ENCODE measurements around the gene C11orf42. TPM values are rescaled to one million over a fixed set of nuclear protein-coding genes. Genes with fewer than 3 reads are reported as not detected.

Gene C11orf42, protein sequence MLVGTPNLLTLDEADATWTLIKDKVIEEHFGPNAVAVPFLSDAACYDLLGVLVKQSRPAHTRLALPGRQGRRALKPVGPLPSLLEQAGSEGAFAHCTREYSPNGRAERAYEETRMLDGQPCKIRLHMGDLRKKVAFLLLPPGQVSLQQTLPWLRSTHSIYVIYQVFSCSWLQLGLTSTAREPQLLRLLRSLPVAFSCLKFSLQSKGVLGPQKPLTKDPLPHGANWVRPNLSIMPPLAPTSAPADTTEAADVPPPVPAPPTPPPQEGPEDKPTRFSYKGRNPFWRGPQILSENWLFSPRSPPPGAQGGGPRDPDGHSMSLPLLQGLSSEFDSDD
- not detected for polyA plus RNA-seq (2013, experiment 1 of 2)
- not detected for polyA plus RNA-seq (2013, experiment 2 of 2)

DNA sequence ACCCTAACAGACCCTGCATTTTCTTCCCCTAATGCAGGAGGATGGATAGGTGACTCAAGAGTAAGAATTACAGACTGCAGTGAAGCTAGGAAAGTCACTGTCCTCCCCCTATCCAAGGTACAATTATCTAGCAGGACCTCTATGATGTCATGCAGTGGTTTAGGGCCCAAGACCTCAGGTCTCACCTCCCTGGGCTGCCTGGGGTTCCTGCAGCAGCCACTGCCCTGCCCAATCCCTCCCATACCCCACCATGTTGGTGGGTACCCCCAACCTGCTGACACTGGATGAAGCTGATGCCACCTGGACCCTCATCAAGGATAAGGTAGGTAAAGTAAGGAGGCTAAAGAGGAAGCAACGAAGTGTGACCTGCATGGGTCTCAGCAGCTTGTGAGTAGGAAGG is at the start of gene C11orf42:
Gene C11orf42 (plus strand): TSS at position 192 of the 400 bp plus-strand sequence. CDS start 59 bp downstream, at position 251.
- WGBS = 83% methylated on average over 1 of the region's 1 CpG
- Histone ChIP-seq H3K79me1 (replicated peaks; ENCODE audit: low read length, poor library complexity, severe bottlenecking) (peaks cover 6% of the 10 kb centered on the region), H3K9ac (ENCODE audit: low read length) (no peak within 1 kb of the TSS), H3K23ac (ENCODE audit: low read length in 2 of 2) (peak within 1 kb of the TSS in 1 of 2 experiments; percentile 77), H3K36me3 (ENCODE audit: control insufficient read depth in 1 of 2, insufficient read depth in 2 of 2, low read depth in 1 of 2, low read length in 2 of 2) (peaks cover 13 to 65% of the 10 kb centered on the region in 2 experiments), H2AK5ac (ENCODE audit: low read length, severe bottlenecking) (no peak within 1 kb of the TSS), H4K91ac (ENCODE audit: low read length) (no peak within 1 kb of the TSS), H3K4ac (ENCODE audit: low read depth in 1 of 2, low read length in 2 of 2) (no peak within 1 kb of the TSS), H2BK15ac (ENCODE audit: low read depth, poor library complexity, severe bottlenecking) (no peak within 1 kb of the TSS), H3K27me3 (ENCODE audit: control insufficient read depth in 1 of 2, insufficient read depth in 1 of 2, low read length in 2 of 2) (no peaks in the 10 kb centered on the region), H3K18ac (ENCODE audit: low read depth in 1 of 2, low read length in 2 of 2) (peak within 1 kb of the TSS in 1 of 2 experiments; percentile 21), H3K27ac (ENCODE audit: low read length, poor library complexity, severe bottlenecking) (no peak within 1 kb of the TSS), H2BK5ac (ENCODE audit: low read depth, low read length, poor library complexity, severe bottlenecking) (no peak within 1 kb of the TSS), H4K8ac (ENCODE audit: low read length) (no peak within 1 kb of the TSS), H3K9me3 (ENCODE audit: control insufficient read depth, low read length) (no peaks in the 10 kb centered on the region), H3K14ac (ENCODE audit: low read length in 2 of 2) (peak within 1 kb of the TSS in 1 of 2 experiments; percentile 39), H2BK120ac (ENCODE audit: low read depth, low read length) (no peak within 1 kb of the TSS), H3K4me1 (ENCODE audit: control insufficient read depth, insufficient read depth, low read depth, low read length) (peaks cover 7% of the 10 kb centered on the region), H3K4me3 (ENCODE audit: insufficient read depth in 1 of 2, low read depth in 1 of 2, low read length in 2 of 2) (no peak within 1 kb of the TSS), H3K4me2 (ENCODE audit: low read length, poor library complexity, severe bottlenecking) (no peak within 1 kb of the TSS), H2BK12ac (ENCODE audit: low read length in 2 of 2) (no peak within 1 kb of the TSS), H2AFZ (ENCODE audit: low read depth, low read length) (no peak within 1 kb of the TSS)
- no peak for DNase-seq

DNA sequence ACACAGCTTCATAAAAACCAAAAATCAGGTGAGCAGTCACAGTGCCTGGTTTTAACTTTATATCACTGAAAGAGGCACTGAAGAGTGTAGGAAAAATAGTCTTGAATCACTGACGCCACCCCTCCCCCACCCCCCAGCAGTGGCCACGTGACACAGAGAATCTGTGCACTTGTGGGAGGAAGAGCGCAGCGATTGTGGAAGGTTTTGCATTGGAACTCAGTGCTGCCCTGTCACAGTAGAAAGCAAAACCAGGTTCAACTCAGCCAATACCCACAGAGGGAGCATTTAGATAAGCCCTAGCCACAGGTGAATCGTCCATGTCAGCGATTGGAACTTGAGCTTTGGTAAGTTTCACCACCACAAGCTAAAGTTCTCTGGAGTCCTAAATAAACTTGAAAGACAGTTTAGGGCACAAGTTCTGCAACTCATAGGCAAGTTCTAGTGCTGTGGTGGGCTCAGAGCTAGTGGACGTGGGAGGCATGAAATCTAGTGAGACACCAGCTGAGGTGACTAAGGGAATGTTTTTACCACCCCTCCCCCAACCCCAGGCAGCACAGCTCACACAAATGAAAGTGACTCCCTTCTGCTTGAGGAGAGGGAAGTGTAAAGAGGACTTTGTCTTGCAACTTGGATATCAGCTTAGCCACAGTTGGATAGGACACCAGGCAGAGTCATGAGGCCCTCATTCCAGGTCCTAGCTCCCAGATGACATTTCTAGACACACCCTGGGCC is 48.6 kb upstream of the C11orf42 start:
- 80% methylated on average over 7 of the region's 7 CpGs for WGBS
- Histone ChIP-seq H3K27me3 (ENCODE audit: control insufficient read depth in 1 of 2, insufficient read depth in 1 of 2, low read length in 2 of 2) (no peaks in the 10 kb centered on the region), H2BK15ac (ENCODE audit: low read depth, poor library complexity, severe bottlenecking) (no peak overlapping the region), H3K18ac (ENCODE audit: low read depth in 1 of 2, low read length in 2 of 2) (no peak overlapping the region), H2BK5ac (ENCODE audit: low read depth, low read length, poor library complexity, severe bottlenecking) (no peak overlapping the region), H3K9ac (ENCODE audit: low read length) (no peak overlapping the region), H3K79me1 (replicated peaks; ENCODE audit: low read length, poor library complexity, severe bottlenecking) (no peaks in the 10 kb centered on the region), H3K4me3 (ENCODE audit: insufficient read depth in 1 of 2, low read depth in 1 of 2, low read length in 2 of 2) (no peak overlapping the region), H3K14ac (ENCODE audit: low read length in 2 of 2) (no peak overlapping the region), H2AFZ (ENCODE audit: low read depth, low read length) (no peak overlapping the region), H3K23ac (ENCODE audit: low read length in 2 of 2) (no peak overlapping the region), H3K4me2 (ENCODE audit: low read length, poor library complexity, severe bottlenecking) (no peak overlapping the region), H2BK12ac (ENCODE audit: low read length in 2 of 2) (no peak overlapping the region), H3K4me1 (ENCODE audit: control insufficient read depth, insufficient read depth, low read depth, low read length) (no peaks in the 10 kb centered on the region), H4K91ac (ENCODE audit: low read length) (no peak overlapping the region), H2AK5ac (ENCODE audit: low read length, severe bottlenecking) (no peak overlapping the region), H4K8ac (ENCODE audit: low read length) (no peak overlapping the region), H2BK120ac (ENCODE audit: low read depth, low read length) (no peak overlapping the region), H3K9me3 (ENCODE audit: control insufficient read depth, low read length) (no peaks in the 10 kb centered on the region), H3K4ac (ENCODE audit: low read depth in 1 of 2, low read length in 2 of 2) (no peak overlapping the region), H3K27ac (ENCODE audit: low read length, poor library complexity, severe bottlenecking) (no peak overlapping the region), H3K36me3 (ENCODE audit: control insufficient read depth in 1 of 2, insufficient read depth in 2 of 2, low read depth in 1 of 2, low read length in 2 of 2) (no peaks in the 10 kb centered on the region)
- DNase-seq = no peak

DNA sequence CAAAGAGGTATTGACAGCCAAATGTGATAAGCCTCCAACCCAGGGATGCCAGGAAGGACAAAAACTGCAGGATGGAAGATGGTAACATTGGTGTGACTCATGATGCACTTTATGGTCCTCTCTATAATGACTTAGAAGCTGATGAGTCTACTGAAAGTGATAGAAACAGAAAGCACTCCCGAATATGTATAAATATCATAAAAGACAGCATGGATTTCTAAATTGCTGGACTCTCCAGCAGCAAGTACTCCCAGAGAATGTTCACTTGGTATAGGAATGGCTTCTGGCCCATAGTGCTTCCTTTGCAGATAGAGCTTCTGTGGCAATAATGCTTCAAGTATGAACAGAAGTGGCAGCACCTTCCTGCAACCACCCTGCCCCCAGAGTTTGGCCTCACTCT is 35.1 kb upstream of the C11orf42 start, which contains the start of gene OR52B2:
Gene OR52B2 (minus strand): TSS at position 101 of the 400 bp plus-strand sequence. CDS start 0 bp downstream, at position 101.
- Histone ChIP-seq H2BK15ac (ENCODE audit: low read depth, poor library complexity, severe bottlenecking) (no peak within 1 kb of the TSS), H2AK5ac (ENCODE audit: low read length, severe bottlenecking) (no peak within 1 kb of the TSS), H3K4me2 (ENCODE audit: low read length, poor library complexity, severe bottlenecking) (no peak within 1 kb of the TSS), H3K79me1 (replicated peaks; ENCODE audit: low read length, poor library complexity, severe bottlenecking) (no peaks in the 10 kb centered on the region), H2BK5ac (ENCODE audit: low read depth, low read length, poor library complexity, severe bottlenecking) (no peak within 1 kb of the TSS), H2BK12ac (ENCODE audit: low read length in 2 of 2) (no peak within 1 kb of the TSS), H3K9me3 (ENCODE audit: control insufficient read depth, low read length) (peaks cover 4% of the 10 kb centered on the region), H2AFZ (ENCODE audit: low read depth, low read length) (no peak within 1 kb of the TSS), H3K14ac (ENCODE audit: low read length in 2 of 2) (no peak within 1 kb of the TSS), H3K27me3 (ENCODE audit: control insufficient read depth in 1 of 2, insufficient read depth in 1 of 2, low read length in 2 of 2) (peaks cover under 1 to 2% of the 10 kb centered on the region in 2 experiments), H2BK120ac (ENCODE audit: low read depth, low read length) (no peak within 1 kb of the TSS), H3K4ac (ENCODE audit: low read depth in 1 of 2, low read length in 2 of 2) (no peak within 1 kb of the TSS), H4K8ac (ENCODE audit: low read length) (no peak within 1 kb of the TSS), H3K23ac (ENCODE audit: low read length in 2 of 2) (no peak within 1 kb of the TSS), H3K4me3 (ENCODE audit: insufficient read depth in 1 of 2, low read depth in 1 of 2, low read length in 2 of 2) (no peak within 1 kb of the TSS), H3K9ac (ENCODE audit: low read length) (no peak within 1 kb of the TSS), H4K91ac (ENCODE audit: low read length) (no peak within 1 kb of the TSS), H3K36me3 (ENCODE audit: control insufficient read depth in 1 of 2, insufficient read depth in 2 of 2, low read depth in 1 of 2, low read length in 2 of 2) (no peaks in the 10 kb centered on the region), H3K27ac (ENCODE audit: low read length, poor library complexity, severe bottlenecking) (no peak within 1 kb of the TSS), H3K4me1 (ENCODE audit: control insufficient read depth, insufficient read depth, low read depth, low read length) (no peaks in the 10 kb centered on the region), H3K18ac (ENCODE audit: low read depth in 1 of 2, low read length in 2 of 2) (no peak within 1 kb of the TSS)
- no peak for DNase-seq
- WGBS = no CpG with 5 or more reads among the region's 1 CpG

DNA sequence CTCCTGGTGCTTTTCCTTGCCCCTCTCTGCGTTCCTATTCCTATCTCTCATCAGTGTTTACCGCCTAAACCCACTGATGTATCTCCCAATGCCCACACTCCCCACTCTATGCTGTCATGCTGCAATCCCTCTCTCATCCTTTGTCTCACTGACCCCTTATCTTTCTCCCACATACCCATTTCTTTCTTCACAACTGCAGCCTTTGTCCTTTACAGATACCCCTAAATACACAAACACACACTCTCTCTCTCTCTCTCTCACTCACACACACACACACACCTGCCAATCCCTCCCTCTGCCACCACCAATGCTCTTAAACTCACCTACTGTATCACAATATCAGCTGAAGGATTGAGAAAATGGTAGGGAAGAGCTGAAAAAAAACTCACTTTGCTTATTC is 29.9 kb upstream of the C11orf42 start:
- no peak overlapping the region for H3K9ac ChIP-seq (ENCODE audit: low read length)
- no peak overlapping the region for H2BK5ac ChIP-seq (ENCODE audit: low read depth, low read length, poor library complexity, severe bottlenecking)
- H2BK15ac ChIP-seq (ENCODE audit: low read depth, poor library complexity, severe bottlenecking) = no peak overlapping the region
- no peak overlapping the region for H3K4me2 ChIP-seq (ENCODE audit: low read length, poor library complexity, severe bottlenecking)
- no peak overlapping the region for H3K23ac ChIP-seq (ENCODE audit: low read length in 2 of 2)
- H4K8ac ChIP-seq (ENCODE audit: low read length) = no peak overlapping the region
- H2BK120ac ChIP-seq (ENCODE audit: low read depth, low read length) = no peak overlapping the region
- H3K14ac ChIP-seq (ENCODE audit: low read length in 2 of 2) = no peak overlapping the region
- no peak overlapping the region for H3K18ac ChIP-seq (ENCODE audit: low read depth in 1 of 2, low read length in 2 of 2)
- peaks cover 4 to 7% of the 10 kb centered on the region in 2 experiments for H3K27me3 ChIP-seq (ENCODE audit: control insufficient read depth in 1 of 2, insufficient read depth in 1 of 2, low read length in 2 of 2)
- no peak overlapping the region for H3K4me3 ChIP-seq (ENCODE audit: insufficient read depth in 1 of 2, low read depth in 1 of 2, low read length in 2 of 2)
- no peak for DNase-seq
- H4K91ac ChIP-seq (ENCODE audit: low read length) = no peak overlapping the region
- no peaks in the 10 kb centered on the region for H3K9me3 ChIP-seq (ENCODE audit: control insufficient read depth, low read length)
- H3K4me1 ChIP-seq (ENCODE audit: control insufficient read depth, insufficient read depth, low read depth, low read length) = no peaks in the 10 kb centered on the region
- 38% methylated on average over 2 of the region's 2 CpGs for WGBS
- H2AK5ac ChIP-seq (ENCODE audit: low read length, severe bottlenecking) = no peak overlapping the region
- no peak overlapping the region for H3K27ac ChIP-seq (ENCODE audit: low read length, poor library complexity, severe bottlenecking)
- no peaks in the 10 kb centered on the region for H3K36me3 ChIP-seq (ENCODE audit: control insufficient read depth in 1 of 2, insufficient read depth in 2 of 2, low read depth in 1 of 2, low read length in 2 of 2)
- H2BK12ac ChIP-seq (ENCODE audit: low read length in 2 of 2) = no peak overlapping the region
- H3K4ac ChIP-seq (ENCODE audit: low read depth in 1 of 2, low read length in 2 of 2) = no peak overlapping the region
- no peaks in the 10 kb centered on the region for H3K79me1 ChIP-seq (replicated peaks; ENCODE audit: low read length, poor library complexity, severe bottlenecking)
- no peak overlapping the region for H2AFZ ChIP-seq (ENCODE audit: low read depth, low read length)

Data from mesenchymal stem cell (in vitro differentiated cells and primary cell).